H1 (cell line): ENCODE measurements around the gene EXD3. TPM values are rescaled to one million over a fixed set of nuclear protein-coding genes. Genes with fewer than 3 reads are reported as not detected.

Source experiments
- CTCF ChIA-PET: fragments of 300-600 bp; sonication (Branson Sonifier 250); formaldehyde crosslinking; loops from one replicate; lab custom pipeline; 2021; ENCODE audit not compliant: partially characterized antibody; lab: Charles Lee
- POLR2A ChIA-PET: fragments of 300-600 bp; sonication (Branson Sonifier 250); formaldehyde crosslinking; loops from one replicate; lab custom pipeline; 2021; ENCODE audit warnings: inconsistent platforms; ENCODE audit not compliant: partially characterized antibody; lab: Charles Lee
- DNase-seq, 2 experiments: peaks; one replicate each; pipeline versions ENCODE4 v3.0.0 to v3.0.0-alpha.2; 2010 to 2022; ENCODE audit warnings: low spot score in 2 of 2, low read depth in 1 of 2, mixed read lengths in 1 of 2
- FAIRE-seq: peaks from 2 replicates; lab custom pipeline; 2011; peaks lifted over from hg19 to GRCh38; lab: Jason Lieb, UNC
- H2AFZ ChIP-seq: 2 replicates; pipeline ENCODE4 v1.8.1; 2012; ENCODE audit warnings: low read length, inconsistent platforms
- H2AK5ac ChIP-seq: 2 replicates; pipeline ENCODE4 v1.6.1; 2013; ENCODE audit warnings: low read depth, low read length
- H2BK120ac ChIP-seq: replicated peaks from 2 replicates; pipeline ENCODE3; 2013; ENCODE audit warnings: low read depth, low read length, inconsistent platforms
- H2BK12ac ChIP-seq: 2 replicates; pipeline ENCODE4 v1.6.1; 2013; ENCODE audit warnings: low read depth, low read length
- H2BK15ac ChIP-seq: 2 replicates; pipeline ENCODE4 v1.6.1; 2013; ENCODE audit warnings: low read length
- H2BK20ac ChIP-seq: 2 replicates; pipeline ENCODE4 v1.6.1; 2013; ENCODE audit warnings: low read length
- H2BK5ac ChIP-seq: 2 replicates; pipeline ENCODE4 v1.6.1; 2013; ENCODE audit warnings: low read depth, low read length
- H3K14ac ChIP-seq: 2 replicates; pipeline ENCODE4 v1.6.1; 2013; ENCODE audit warnings: inconsistent platforms; ENCODE audit not compliant: insufficient read length
- H3K18ac ChIP-seq: 2 replicates; pipeline ENCODE4 v1.6.1; 2013; ENCODE audit warnings: low read length; ENCODE audit errors: extremely low read depth
- H3K23ac ChIP-seq: 2 replicates; pipeline ENCODE4 v1.6.1; 2013; ENCODE audit warnings: inconsistent platforms; ENCODE audit not compliant: insufficient read length
- H3K23me2 ChIP-seq: 2 replicates; pipeline ENCODE4 v1.6.1; 2013; ENCODE audit warnings: low read depth, low read length
- H3K27ac ChIP-seq: 2 replicates; pipeline ENCODE4 v1.6.1; 2011; ENCODE audit warnings: low read depth, low read length, inconsistent platforms
- H3K27me3 ChIP-seq, 4 experiments: replicated peaks in 1 of 4; 1 replicate in 1 of 4; 2 replicates in 3 of 4; pipeline versions ENCODE4 v1.6.1 to v1.8.1; 2011 to 2013; ENCODE audit warnings: low read length in 3 of 4, mild to moderate bottlenecking in 3 of 4, inconsistent platforms in 2 of 4, mixed read lengths in 2 of 4, moderate library complexity in 1 of 4; ENCODE audit not compliant: control insufficient read depth in 3 of 4, insufficient read depth in 3 of 4; ENCODE audit errors: extremely low read depth in 1 of 4
- H3K36me3 ChIP-seq, 4 experiments: 2 replicates each; pipeline versions ENCODE4 v1.6.1 to v1.8.1; 2011 to 2013; ENCODE audit warnings: mild to moderate bottlenecking in 4 of 4, low read length in 3 of 4, moderate library complexity in 2 of 4, control low read depth in 1 of 4, inconsistent platforms in 1 of 4; ENCODE audit not compliant: insufficient read depth in 4 of 4, control insufficient read depth in 2 of 4
- H3K4ac ChIP-seq: replicated peaks from 2 replicates; pipeline ENCODE3; 2013; ENCODE audit warnings: low read length, low read depth, mixed read lengths, inconsistent platforms; ENCODE audit not compliant: insufficient read length
- H3K4me1 ChIP-seq, 4 experiments: replicated peaks in 1 of 4; 1 replicate in 1 of 4; 2 replicates in 3 of 4; pipeline versions ENCODE4 v1.6.1 to v1.8.1; 2011 to 2013; ENCODE audit warnings: low read length in 3 of 4, inconsistent platforms in 2 of 4, mixed read lengths in 1 of 4; ENCODE audit not compliant: insufficient read depth in 4 of 4, control insufficient read depth in 3 of 4
- H3K4me2 ChIP-seq, 2 experiments: 2 replicates each; pipeline versions ENCODE4 v1.6.1 to v1.8.1; 2011 to 2013; ENCODE audit warnings: low read depth in 2 of 2, low read length in 2 of 2, control low read depth in 1 of 2, inconsistent platforms in 1 of 2, mild to moderate bottlenecking in 1 of 2; ENCODE audit not compliant: insufficient read depth in 1 of 2
- H3K4me3 ChIP-seq, 4 experiments: fragments of 200-600, 300-600 bp in 1 of 4; sonication (generic), shearing (Covaris generic), sonication (Bioruptor Twin) in 1 of 4; 2 replicates each; pipeline versions ENCODE4 v1.5.1 to v1.8.1; 2011 to 2016; ENCODE audit warnings: low read length in 4 of 4, low read depth in 3 of 4, control low read depth in 2 of 4, inconsistent platforms in 2 of 4, mild to moderate bottlenecking in 2 of 4, mixed read lengths in 1 of 4, moderate library complexity in 1 of 4; ENCODE audit not compliant: insufficient read depth in 2 of 4; ENCODE audit errors: extremely low read depth in 1 of 4
- H3K56ac ChIP-seq: replicated peaks from 2 replicates; pipeline ENCODE3; 2013; ENCODE audit warnings: low read depth, mild to moderate bottlenecking, mixed read lengths, low read length, inconsistent platforms; ENCODE audit not compliant: insufficient read length
- H3K79me1 ChIP-seq: 2 replicates; pipeline ENCODE4 v1.6.1; 2013; ENCODE audit warnings: low read depth, low read length, control low read depth
- H3K79me2 ChIP-seq, 2 experiments: 2 replicates each; pipeline versions ENCODE4 v1.6.1 to v1.8.1; 2012 to 2013; ENCODE audit warnings: low read length in 2 of 2, mild to moderate bottlenecking in 2 of 2, inconsistent platforms in 1 of 2; ENCODE audit not compliant: insufficient read depth in 2 of 2, control insufficient read depth in 1 of 2
- H3K9ac ChIP-seq, 4 experiments: replicated peaks in 1 of 4; 1 replicate in 1 of 4; 2 replicates in 3 of 4; pipeline versions ENCODE4 v1.6.1 to v1.8.1; 2011 to 2013; ENCODE audit warnings: low read depth in 3 of 4, low read length in 3 of 4, control low read depth in 2 of 4, mild to moderate bottlenecking in 2 of 4, moderate library complexity in 2 of 4, inconsistent platforms in 1 of 4; ENCODE audit errors: extremely low read depth in 1 of 4
- H3K9me3 ChIP-seq, 2 experiments: 2 replicates each; pipeline versions ENCODE4 v1.6.1 to v1.8.1; 2012 to 2013; ENCODE audit warnings: mild to moderate bottlenecking in 2 of 2, moderate library complexity in 2 of 2, control low read depth in 1 of 2, inconsistent platforms in 1 of 2, low read depth in 1 of 2, low read length in 1 of 2, mixed read lengths in 1 of 2; ENCODE audit not compliant: insufficient read depth in 2 of 2
- H4K20me1 ChIP-seq, 2 experiments: replicated peaks in 1 of 2; 2 replicates each; pipeline versions ENCODE3 to v1.8.1; 2011 to 2013; ENCODE audit warnings: inconsistent platforms in 2 of 2, low read length in 2 of 2, mild to moderate bottlenecking in 1 of 2; ENCODE audit not compliant: insufficient read depth in 2 of 2, control insufficient read depth in 1 of 2
- H4K5ac ChIP-seq: 2 replicates; pipeline ENCODE4 v1.6.1; 2013; ENCODE audit warnings: low read length, low read depth, mixed read lengths, inconsistent platforms; ENCODE audit not compliant: insufficient read length
- H4K8ac ChIP-seq: 2 replicates; pipeline ENCODE4 v1.8.0; 2013; ENCODE audit warnings: mild to moderate bottlenecking, moderate library complexity, low read length, inconsistent platforms; ENCODE audit not compliant: insufficient read depth; ENCODE audit errors: extremely low read depth
- H4K91ac ChIP-seq: replicated peaks from 2 replicates; pipeline ENCODE3; 2013; ENCODE audit warnings: low read length, mixed read lengths, inconsistent platforms; ENCODE audit not compliant: insufficient read length
- FOSL1 ChIP-seq: IDR thresholded peaks from 2 replicates; pipeline ENCODE4 v1.6.1; 2011; ENCODE audit warnings: mild to moderate bottlenecking, low read depth, low read length, moderate library complexity; ENCODE audit not compliant: insufficient read depth
- KDM1A ChIP-seq: fragments of 200-600, 300-600 bp; sonication (generic); IDR thresholded peaks from 2 replicates; pipeline ENCODE4 v1.7.1; 2016; ENCODE audit warnings: mild to moderate bottlenecking, low read length, borderline replicate concordance
- KDM5A ChIP-seq: fragments of 200-600 bp; IDR thresholded peaks from 2 replicates; pipeline ENCODE4 v1.7.1; 2012; ENCODE audit warnings: mild to moderate bottlenecking, low read length, inconsistent platforms, mixed read lengths
- NANOG ChIP-seq: IDR thresholded peaks from 2 replicates; pipeline ENCODE4 v1.6.1; 2011; ENCODE audit warnings: low read length, low read depth, mild to moderate bottlenecking, inconsistent platforms; ENCODE audit not compliant: insufficient read depth, poor library complexity, severe bottlenecking
- RNF2 ChIP-seq: fragments of 200-900, 300-1000 bp; sonication (generic); IDR thresholded peaks from 2 replicates; pipeline ENCODE4 v1.7.1; 2016; ENCODE audit warnings: borderline replicate concordance, low read depth, mild to moderate bottlenecking, antibody characterized with exemption, low read length; ENCODE audit not compliant: poor library complexity, severe bottlenecking; ENCODE audit errors: missing control alignments
- SP1 ChIP-seq: IDR thresholded peaks from 2 replicates; pipeline ENCODE4 v1.6.1; 2011; ENCODE audit warnings: low read depth, low read length
- SUZ12 ChIP-seq: fragments of 200-600 bp; sonication (generic); IDR thresholded peaks from 2 replicates; pipeline ENCODE4 v1.6.1; 2012; ENCODE audit warnings: mild to moderate bottlenecking, inconsistent platforms, low read length, moderate library complexity, mixed read lengths
- TAF7 ChIP-seq: optimal IDR thresholded peaks from 2 replicates; pipeline ENCODE3; 2011; ENCODE audit warnings: low read depth, mild to moderate bottlenecking, inconsistent platforms, low read length, moderate library complexity, borderline replicate concordance
- ZNF274 ChIP-seq: IDR thresholded peaks from 2 replicates; pipeline ENCODE4 v1.7.0; 2012; ENCODE audit warnings: low read length, borderline replicate concordance; ENCODE audit errors: extremely low read depth
- WGBS, 2 experiments: shearing (Covaris generic) in 1 of 2; methylation state at CpG; one replicate each; pipeline versions ENCODE4 v1.1.6 to v1.1.7; 2013 to 2015; ENCODE audit warnings: low lambda C conversion rate in 2 of 2, mixed read lengths in 2 of 2, inconsistent platforms in 1 of 2, low coverage in 1 of 2, missing lambda C conversion rate in 1 of 2; ENCODE audit not compliant: insufficient replicate concordance in 2 of 2, insufficient coverage in 1 of 2, insufficient read length in 1 of 2; ENCODE audit errors: extremely low coverage in 1 of 2, missing lambda C conversion rate in 1 of 2; 5-methylcytosine and 5-hydroxymethylcytosine counted together
- polyA plus RNA-seq, 7 experiments: library from polyadenylated mRNA; depleted of rRNA in 3 of 7; stranded (reverse) in 5 of 7; unstranded in 2 of 7; fragments of >200 nt in 5 of 7; fragments of 200-250 nt in 2 of 7; gene quantifications; 1 replicate in 5 of 7; 2 replicates in 1 of 7; 4 replicates in 1 of 7; pipeline versions ENCODE4 v1.2.1 to v1.2.3, GENCODE V29; 2011 to 2013; ENCODE audit warnings: missing spikeins in 2 of 7, mixed read lengths in 2 of 7
- total RNA-seq: library from RNA; stranded (reverse); fragmentation: NEBNext Ultra II Directional; extraction: Animal tissue kit (Norgen Biotek cat#: 25700); gene quantifications from 2 replicates; pipeline ENCODE4 v1.2.1, GENCODE V29; 2021

Gene EXD3
- total and polyA plus RNA-seq, 2 of the 8 experiments (the other 6 are each of a cell fraction or from before 2014, with no cell fraction given), result 7.2 to 9.4 TPM

DNA sequence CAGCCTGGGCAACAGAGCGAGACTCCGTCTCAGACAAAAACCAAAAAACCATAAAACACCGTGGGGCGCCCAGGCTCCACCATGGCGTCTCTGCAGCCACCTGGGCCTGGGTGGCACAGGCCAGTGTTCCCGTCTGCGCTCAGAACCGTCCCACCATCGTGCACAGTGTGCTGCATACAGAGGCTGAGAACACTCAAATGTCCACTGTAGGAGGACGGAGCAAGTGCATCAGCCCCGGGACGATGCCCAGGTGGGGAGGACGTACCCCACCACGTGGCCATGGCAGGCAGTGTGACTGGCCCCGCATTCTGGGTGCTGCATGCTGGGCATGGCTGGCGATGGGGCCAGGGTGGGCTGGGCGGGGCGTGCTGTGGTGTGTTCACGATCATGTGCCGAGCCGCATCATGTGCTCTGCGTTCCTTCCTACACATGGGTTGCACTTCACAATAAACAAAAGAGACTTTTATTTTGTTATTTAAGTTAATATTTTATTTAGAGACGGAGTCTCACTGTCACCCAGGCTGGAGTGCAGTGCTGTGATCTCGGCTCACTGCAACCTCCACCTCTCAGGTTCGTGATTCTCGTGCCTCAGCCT lies 37.8 kb downstream of the EXD3 start:
- H3K14ac ChIP-seq, result no peak overlapping the region
- H3K9me3 ChIP-seq, result no peaks in the 10 kb centered on the region
- H2BK5ac ChIP-seq, result no peak overlapping the region
- no peak overlapping the region for H3K4me2 ChIP-seq
- TF ChIP-seq RNF2 (no peak), ZNF274 (no peak), SP1 (no peak), FOSL1 (no peak), NANOG (no peak), KDM5A (no peak), TAF7 (no peak), KDM1A (no peak), SUZ12 (no peak)
- H3K79me2 ChIP-seq, result no peaks in the 10 kb centered on the region
- no peak overlapping the region for H3K9ac ChIP-seq
- H3K4me3 ChIP-seq, result no peak overlapping the region
- peaks cover 0 to 5% of the 10 kb centered on the region in 2 experiments for H4K20me1 ChIP-seq
- WGBS, 2 experiments, result 91% methylated on average over 23 of the region's 26 CpGs; no CpG with 5 or more reads in 1 of the 2 experiments
- no peak overlapping the region for H2AFZ ChIP-seq
- H2BK12ac ChIP-seq, result no peak overlapping the region
- no peak overlapping the region for H3K4ac ChIP-seq
- H4K5ac ChIP-seq, result no peak overlapping the region
- no peaks in the 10 kb centered on the region for H3K27me3 ChIP-seq
- H2AK5ac ChIP-seq, result no peak overlapping the region
- H2BK20ac ChIP-seq, result no peak overlapping the region
- ChIA-PET POLR2A (interaction anchor here (1.4 kb wide), 1 partner anchor 13 kb away, joined by 3 read pairs; no protein-coding TSS in a partner anchor), CTCF (interaction anchor here (1.3 to 2.1 kb wide), 4 partner anchors 10 to 98 kb away, joined by 3 to 6 read pairs (median 4); no protein-coding TSS in a partner anchor)
- DNase-seq (no peak), FAIRE-seq (no peak)
- H2BK15ac ChIP-seq, result no peak overlapping the region
- H3K23me2 ChIP-seq, result no peaks in the 10 kb centered on the region
- H3K27ac ChIP-seq, result no peak overlapping the region
- H3K18ac ChIP-seq, result no peak overlapping the region
- H3K4me1 ChIP-seq, result no peaks in the 10 kb centered on the region; a peak in 1 of 7 replicates
- no peaks in the 10 kb centered on the region for H3K36me3 ChIP-seq
- no peak overlapping the region for H4K8ac ChIP-seq
- H3K79me1 ChIP-seq, result no peaks in the 10 kb centered on the region
- no peak overlapping the region for H4K91ac ChIP-seq
- no peak overlapping the region for H3K23ac ChIP-seq
- no peak overlapping the region for H2BK120ac ChIP-seq
- H3K56ac ChIP-seq, result no peak overlapping the region
